ENCODE data around the gene ITPR3.

GRCh38 chr6:33663028-33663427, 41.9 kb downstream of the ITPR3 start:
- TF ChIP-seq EZH2 (IDR thresholded peaks at IDR 0.05; ENCODE audit: insufficient read depth, poor library complexity, severe bottlenecking) = no peak
- TF ChIP-seq EZH2phosphoT487 (IDR thresholded peaks at IDR 0.05; ENCODE audit: insufficient read depth, low read depth) = no peak

All from GM23248 (cell line).